ENCODE data around the gene UBALD1.

DNA sequence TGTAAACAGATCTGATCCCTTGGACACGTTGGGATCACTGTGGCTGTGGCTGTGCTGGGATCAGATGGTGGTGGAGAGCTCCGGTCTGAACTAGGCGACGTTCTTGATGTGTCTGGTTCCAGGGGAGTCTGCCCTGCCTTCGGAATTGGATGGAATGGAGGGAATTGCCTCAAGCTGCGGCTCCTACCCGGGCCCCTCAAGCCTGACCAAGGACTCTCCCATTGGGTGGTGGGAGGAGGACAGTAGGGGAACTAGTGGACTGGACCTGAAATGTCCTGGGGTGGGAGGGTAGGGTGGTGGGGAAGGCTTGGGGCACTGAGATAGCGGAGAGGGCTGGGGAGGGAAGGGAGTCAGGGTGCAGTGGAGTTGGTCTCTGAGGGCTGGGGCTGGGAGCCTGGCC, 3.2 kb upstream of the UBALD1 start:
- TF ChIP-seq, protein P1, sequence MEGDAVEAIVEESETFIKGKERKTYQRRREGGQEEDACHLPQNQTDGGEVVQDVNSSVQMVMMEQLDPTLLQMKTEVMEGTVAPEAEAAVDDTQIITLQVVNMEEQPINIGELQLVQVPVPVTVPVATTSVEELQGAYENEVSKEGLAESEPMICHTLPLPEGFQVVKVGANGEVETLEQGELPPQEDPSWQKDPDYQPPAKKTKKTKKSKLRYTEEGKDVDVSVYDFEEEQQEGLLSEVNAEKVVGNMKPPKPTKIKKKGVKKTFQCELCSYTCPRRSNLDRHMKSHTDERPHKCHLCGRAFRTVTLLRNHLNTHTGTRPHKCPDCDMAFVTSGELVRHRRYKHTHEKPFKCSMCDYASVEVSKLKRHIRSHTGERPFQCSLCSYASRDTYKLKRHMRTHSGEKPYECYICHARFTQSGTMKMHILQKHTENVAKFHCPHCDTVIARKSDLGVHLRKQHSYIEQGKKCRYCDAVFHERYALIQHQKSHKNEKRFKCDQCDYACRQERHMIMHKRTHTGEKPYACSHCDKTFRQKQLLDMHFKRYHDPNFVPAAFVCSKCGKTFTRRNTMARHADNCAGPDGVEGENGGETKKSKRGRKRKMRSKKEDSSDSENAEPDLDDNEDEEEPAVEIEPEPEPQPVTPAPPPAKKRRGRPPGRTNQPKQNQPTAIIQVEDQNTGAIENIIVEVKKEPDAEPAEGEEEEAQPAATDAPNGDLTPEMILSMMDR (conservative IDR thresholded peaks at IDR 0.05 in 1 of 2, IDR thresholded peaks at IDR 0.05 in 1 of 2; ENCODE audit: low read depth in 1 of 2, low read length in 2 of 2): no peak
- no peak for TF ChIP-seq EZH2 (IDR thresholded peaks at IDR 0.05; ENCODE audit: low read length, missing control alignments)

Measured in fibroblast of lung (primary cell).